K562 (cell line): Measurements from ENCODE around the gene MPND. TPM values are rescaled to one million over a fixed set of nuclear protein-coding genes. Genes with fewer than 3 reads are reported as not detected.

Source experiments
- ATAC-seq: fragments of 200-7000 bp; cut with Tn5 transposase; 3 replicates; pipeline ENCODE4 v1.9.1; 2020; ENCODE audit warnings: moderate library complexity
- BruUV-seq: library from RNA; stranded (reverse); fragments of 400-500 nt; replicated peaks from 2 replicates; lab custom pipeline; 2021; lab: Mats Ljungman, UMichigan
- CTCF ChIA-PET: fragments of 300-600 bp; formaldehyde crosslinking; extraction: SDS; loops from one replicate; lab custom pipeline; 2021; ENCODE audit warnings: low intra/inter-chr PET ratio; lab: Yijun Ruan, JAX
- POLR2A ChIA-PET: fragments of 300-600, 350-650 bp; sonication (Branson Sonifier 250); formaldehyde crosslinking; extraction: SDS; loops from one replicate; lab custom pipeline; 2021; ENCODE audit warnings: antibody characterized with exemption, inconsistent platforms; lab: Yijun Ruan, JAX
- DNase-seq, 4 experiments: peaks; one replicate each; pipeline versions ENCODE4 v3.0.0 to v3.0.0-alpha.2; 2011 to 2018; ENCODE audit warnings: low spot score in 3 of 4, mixed read lengths in 3 of 4; ENCODE audit errors: extremely low read depth in 1 of 4
- FAIRE-seq: peaks from 2 replicates; lab custom pipeline; 2011; peaks lifted over from hg19 to GRCh38; lab: Jason Lieb, UNC
- H2AFZ ChIP-seq: 2 replicates; pipeline ENCODE4 v1.6.0; 2011; ENCODE audit warnings: low read depth, low read length, control low read depth, inconsistent platforms
- H3K27ac ChIP-seq: fragments of 200-600 bp; 3 replicates; pipeline ENCODE4 v1.8.0; 2011; ENCODE audit warnings: low read depth, mild to moderate bottlenecking, control low read depth, inconsistent platforms, low read length, moderate library complexity, mixed read lengths; ENCODE audit errors: extremely low read depth
- H3K27me3 ChIP-seq, 2 experiments: fragments of 300-600 bp in 1 of 2; 2 replicates in 1 of 2; 3 replicates in 1 of 2; pipeline versions ENCODE4 v1.6.0 to v1.8.0; 2011; ENCODE audit warnings: inconsistent platforms in 2 of 2, low read length in 2 of 2, mild to moderate bottlenecking in 1 of 2, mixed read lengths in 1 of 2, moderate library complexity in 1 of 2; ENCODE audit not compliant: control insufficient read depth in 2 of 2, insufficient read depth in 2 of 2
- H3K36me3 ChIP-seq: fragments of 300-600 bp; 3 replicates; pipeline ENCODE4 v1.8.0; 2011; ENCODE audit warnings: mild to moderate bottlenecking, low read length, inconsistent platforms; ENCODE audit not compliant: control insufficient read depth, insufficient read depth
- H3K4me1 ChIP-seq, 2 experiments: fragments of 200-600 bp in 1 of 2; replicated peaks in 1 of 2; 2 replicates in 1 of 2; 3 replicates in 1 of 2; pipeline versions ENCODE4 v1.5.1 to v1.8.0; 2011; ENCODE audit warnings: inconsistent platforms in 2 of 2, low read length in 2 of 2, mild to moderate bottlenecking in 1 of 2, mixed read lengths in 1 of 2, moderate library complexity in 1 of 2; ENCODE audit not compliant: control insufficient read depth in 2 of 2, insufficient read depth in 2 of 2
- H3K4me2 ChIP-seq: 2 replicates; pipeline ENCODE4 v1.6.1; 2011; ENCODE audit warnings: low read length, control low read depth, inconsistent platforms, mixed read lengths; ENCODE audit not compliant: insufficient read depth
- H3K4me3 ChIP-seq: fragments of 200-600 bp; sonication (generic), shearing (Covaris generic); 2 replicates; pipeline ENCODE4 v1.5.1; 2016; ENCODE audit warnings: control low read depth, inconsistent platforms
- H3K79me2 ChIP-seq: fragments of 200-600 bp; 3 replicates; pipeline ENCODE4 v1.8.0; 2011; ENCODE audit warnings: low read length, inconsistent platforms; ENCODE audit not compliant: control insufficient read depth, insufficient read depth
- H3K9ac ChIP-seq, 2 experiments: 2 replicates each; pipeline versions ENCODE4 v1.6.0 to v1.6.1; 2011; ENCODE audit warnings: low read depth in 2 of 2, low read length in 2 of 2, control low read depth in 1 of 2, inconsistent platforms in 1 of 2, mild to moderate bottlenecking in 1 of 2, mixed read lengths in 1 of 2; ENCODE audit not compliant: insufficient read depth in 1 of 2
- H3K9me1 ChIP-seq: one replicate; pipeline ENCODE4 v1.6.0; 2011; ENCODE audit warnings: inconsistent platforms, mild to moderate bottlenecking, low read length, moderate library complexity; ENCODE audit not compliant: control insufficient read depth, insufficient read depth
- H3K9me3 ChIP-seq: replicated peaks from 2 replicates; pipeline ENCODE4 v1.5.1; 2011; ENCODE audit warnings: low read depth, low read length, inconsistent platforms; ENCODE audit not compliant: control insufficient read depth, insufficient read depth
- H4K20me1 ChIP-seq: replicated peaks from 2 replicates; pipeline ENCODE4 v1.6.1; 2011; ENCODE audit warnings: low read length, inconsistent platforms, mixed read lengths; ENCODE audit not compliant: control insufficient read depth, insufficient read depth
- BCOR ChIP-seq: fragments of 450-650 bp; IDR thresholded peaks from 2 replicates; pipeline ENCODE4 v1.6.1; 2016
- BRD9 ChIP-seq: fragments of 450-650 bp; IDR thresholded peaks from 2 replicates; pipeline ENCODE4 v1.6.1; 2018; ENCODE audit warnings: low read depth; ENCODE audit not compliant: partially characterized antibody
- CHD1 ChIP-seq: fragments of 200-600 bp; sonication (generic); IDR thresholded peaks from one replicate; pipeline ENCODE4 v1.6.1; 2012; ENCODE audit warnings: mild to moderate bottlenecking, moderate library complexity, low read length, inconsistent platforms
- CREB5 ChIP-seq: fragments of 250-450 bp; sonication (Bioruptor Pico); IDR thresholded peaks from 2 replicates; pipeline ENCODE4 v1.5.0; 2020; ENCODE audit warnings: mild to moderate bottlenecking
- EP400 ChIP-seq: fragments of 450-650 bp; IDR thresholded peaks from 2 replicates; pipeline ENCODE4 v1.6.1; 2017; ENCODE audit warnings: antibody characterized with exemption, mild to moderate bottlenecking, moderate library complexity
- FOXP1 ChIP-seq: sonication (generic); formaldehyde crosslinking; IDR thresholded peaks from 2 replicates; pipeline ENCODE4 v1.8.0; 2022; ENCODE audit warnings: mild to moderate bottlenecking, missing genetic modification reagents
- HNRNPLL ChIP-seq: fragments of 200-400 bp; formaldehyde crosslinking; IDR thresholded peaks from 2 replicates; pipeline ENCODE4 v1.6.1; 2017; ENCODE audit warnings: low read length, low read depth, mild to moderate bottlenecking; ENCODE audit not compliant: poor library complexity, severe bottlenecking
- JUN ChIP-seq, 2 experiments: sonication (generic) in 1 of 2; formaldehyde crosslinking in 1 of 2; IDR thresholded peaks; 2 replicates each; pipeline versions ENCODE4 v1.6.1 to v1.8.0; 2012 to 2022; ENCODE audit warnings: borderline replicate concordance in 2 of 2, mild to moderate bottlenecking in 2 of 2, improper control_type of control experiment in 1 of 2, low read depth in 1 of 2, low read length in 1 of 2, missing genetic modification reagents in 1 of 2
- MAX ChIP-seq: sonication (generic); formaldehyde crosslinking; IDR thresholded peaks from 2 replicates; pipeline ENCODE4 v1.9.0; 2022; ENCODE audit warnings: mild to moderate bottlenecking, missing genetic modification reagents
- NFYB ChIP-seq: IDR thresholded peaks from 2 replicates; pipeline ENCODE4 v1.6.1; 2011; ENCODE audit warnings: mild to moderate bottlenecking, moderate library complexity; ENCODE audit not compliant: insufficient read length; ENCODE audit errors: extremely low read depth
- PHF20 ChIP-seq: fragments of 450-650 bp; IDR thresholded peaks from 2 replicates; pipeline ENCODE4 v1.6.1; 2018; ENCODE audit not compliant: partially characterized antibody
- RBM25 ChIP-seq: fragments of 200-400 bp; formaldehyde crosslinking; IDR thresholded peaks from 2 replicates; pipeline ENCODE4 v1.6.1; 2018; ENCODE audit warnings: low read length, low read depth, moderate library complexity; ENCODE audit not compliant: severe bottlenecking
- RCOR1 ChIP-seq, 2 experiments: IDR thresholded peaks; 2 replicates each; pipeline ENCODE4 v1.6.1; 2012; ENCODE audit warnings: low read depth in 2 of 2, low read length in 2 of 2, borderline replicate concordance in 1 of 2, improper control_type of control experiment in 1 of 2
- YBX1 ChIP-seq: fragments of 450-650 bp; IDR thresholded peaks from 2 replicates; pipeline ENCODE4 v1.7.1; 2016; ENCODE audit warnings: mild to moderate bottlenecking
- ZBTB1 ChIP-seq: sonication (generic); formaldehyde crosslinking; IDR thresholded peaks from 2 replicates; pipeline ENCODE4 v1.8.1; 2023; ENCODE audit warnings: missing genetic modification reagents, low read depth, mild to moderate bottlenecking, borderline replicate concordance
- ZFX ChIP-seq: sonication (generic); formaldehyde crosslinking; IDR thresholded peaks from 2 replicates; pipeline ENCODE4 v1.8.0; 2022; ENCODE audit warnings: mild to moderate bottlenecking, missing genetic modification reagents, moderate library complexity
- ZNF644 ChIP-seq: fragments of 200-800 bp; sonication (Bioruptor generic); IDR thresholded peaks from 2 replicates; pipeline ENCODE4 v1.6.1; 2016; ENCODE audit warnings: low read depth, missing genetic modification characterization, missing compliant biosample characterization
- WGBS: fragments of 100-300 bp; shearing (Covaris generic); methylation state at CpG from one replicate; pipeline ENCODE4 v1.1.6; 2016; ENCODE audit warnings: low coverage, mixed read lengths; ENCODE audit not compliant: insufficient coverage; ENCODE audit errors: missing lambda C conversion rate; 5-methylcytosine and 5-hydroxymethylcytosine counted together
- in situ Hi-C: fragments of 300-500 bp; cut with MboI; formaldehyde crosslinking; loops from 4 replicates; pipeline ENCODE4 v1.15.0; 2018; ENCODE audit warnings: inconsistent platforms, mixed read lengths
- intact Hi-C: fragments of 100-400 bp; cut with micrococcal nuclease; formaldehyde crosslinking; loops from 2 replicates; pipeline ENCODE4 v1.14.2; 2022
- polyA plus RNA-seq, 8 experiments: library from polyadenylated mRNA; depleted of rRNA in 4 of 8; stranded (reverse) in 5 of 8; unstranded in 3 of 8; fragments of >200 nt; fragmentation: Nextera tagmentation in 2 of 8; fragmentation: Illumina TruSeq in 1 of 8; extraction: Ambion mirVana in 2 of 8; extraction: Trizol in 1 of 8; gene quantifications; 2 replicates each; pipeline versions ENCODE4 v1.2.1 to v1.2.3, GENCODE V29; 2011 to 2014; ENCODE audit warnings: inconsistent platforms in 1 of 8, missing spikeins in 1 of 8
- total RNA-seq, 7 experiments: library from RNA; depleted of rRNA in 6 of 7; stranded (reverse); fragments of >200 nt in 6 of 7; fragmentation: Illumina TruSeq in 2 of 7; extraction: Trizol in 2 of 7; gene quantifications; 2 replicates each; pipeline versions ENCODE4 v1.2.1 to v1.2.3, GENCODE V29; 2011 to 2021; ENCODE audit warnings: low replicate concordance in 1 of 7

MPND gene
- total and polyA plus RNA-seq, 9 of the 15 experiments (the other 6 are each of a cell fraction or from before 2014, with no cell fraction given), result 0.25 to 14.0 (median 3.9) TPM

- no peak for TF ChIP-seq BRD9
- peak; percentile 20; the same call in 1 of the 2 replicates for TF ChIP-seq FOXP1 (CRISPR knock-in tag)
- TF ChIP-seq HNRNPLL, result peak; percentile 53
Observed at GRCh38 chr19:4402171-4403004, 59.0 kb downstream of the MPND start, which contains the start of gene CHAF1A (continued).

GRCh38 chr19:4403005-4403761, 59.8 kb downstream of the MPND start:
- ATAC-seq (peak; percentile 13; the same call in 1 of the 3 replicates), FAIRE-seq (peak; percentile 60), DNase-seq (peak in 1 of 4 experiments; percentile 37)
- H4K20me1 ChIP-seq, result peaks cover 21% of the 10 kb centered on the region
- no peaks in the 10 kb centered on the region for H3K27me3 ChIP-seq
- intact Hi-C loops (loop anchor here (2.0 to 5.0 kb wide), 2 partner anchors 60 to 234 kb away; partner anchors contain the start of genes MPND and TNFAIP8L1), in situ Hi-C loops (no loop called here)
- H3K4me3 ChIP-seq, result peak overlapping the region; percentile 79
- 2% methylated on average over 31 of the region's 32 CpGs for WGBS
- peak overlapping the region; percentile 98 for H3K4me2 ChIP-seq
- ChIA-PET POLR2A (interaction anchor here (1.3 to 3.4 kb wide), 3 partner anchors 12 to 136 kb away, joined by 5 to 24 read pairs (median 15); no protein-coding TSS in a partner anchor), CTCF (no interaction called here)
- peaks cover 19% of the 10 kb centered on the region in 2 experiments; a peak in 4 of 5 replicates for H3K4me1 ChIP-seq
- BruUV-seq, result TSS peak; percentile 50
- H3K9me1 ChIP-seq, result no peaks in the 10 kb centered on the region
- H3K27ac ChIP-seq, result peak overlapping the region; percentile 90
- peaks cover 85% of the 10 kb centered on the region for H3K79me2 ChIP-seq
- no peaks in the 10 kb centered on the region for H3K9me3 ChIP-seq
- H3K9ac ChIP-seq, result peak overlapping the region; percentile 97
- peaks cover 43% of the 10 kb centered on the region for H3K36me3 ChIP-seq
- peak overlapping the region; percentile 18 for H2AFZ ChIP-seq
- TF ChIP-seq EP400, result no peak
- TF ChIP-seq RBM25, result no peak
- no peak for TF ChIP-seq JUN (IDR thresholded peaks at IDR 0.05; ENCODE audit: borderline replicate concordance, low read depth, low read length)
- TF ChIP-seq JUN (CRISPR knock-in tag; IDR thresholded peaks at IDR 0.05; ENCODE audit: borderline replicate concordance), result 0 out of 2 replicates have a peak, but pooled peaks have one; percentile 22
- peak; percentile 52 for TF ChIP-seq ZFX (CRISPR knock-in tag)
- no peak for TF ChIP-seq ZNF644 (tag)
- peak; percentile 64; the same call in 1 of the 2 replicates for TF ChIP-seq BCOR
- TF ChIP-seq NFYB, result no peak
- TF ChIP-seq MAX, result no peak
- TF ChIP-seq RCOR1 (IDR thresholded peaks at IDR 0.05; ENCODE audit: borderline replicate concordance in 1 of 2, low read depth in 2 of 2, low read length in 2 of 2), result 0 out of 4 replicates have a peak, but pooled peaks of 1 of the 2 experiments have one; percentile 30
- no peak for TF ChIP-seq PHF20
- no peak for TF ChIP-seq CREB5 (CRISPR knock-in tag)
- TF ChIP-seq CHD1, result peak; percentile 45
- TF ChIP-seq ZBTB1 (CRISPR knock-in tag), result peak; percentile 54; the same call in 1 of the 2 replicates
- TF ChIP-seq YBX1, result no peak
